GM23248 (cell line): Measurements from ENCODE around the gene MLF2.

Source experiments
- EZH2 ChIP-seq: fragments of 200-600 bp; sonication (generic); IDR thresholded peaks from 2 replicates; pipeline ENCODE4 v1.6.1; 2018; ENCODE audit warnings: antibody characterized with exemption, mild to moderate bottlenecking; ENCODE audit not compliant: insufficient read depth, poor library complexity, severe bottlenecking
- EZH2phosphoT487 ChIP-seq: fragments of 200-600 bp; sonication (generic); IDR thresholded peaks from 2 replicates; pipeline ENCODE4 v1.6.1; 2018; ENCODE audit warnings: antibody characterized with exemption, moderate library complexity, mild to moderate bottlenecking, low read depth; ENCODE audit not compliant: insufficient read depth

- TF ChIP-seq EZH2 (no peak), EZH2phosphoT487 (no peak)
These were observed at the start of gene MLF2 for GRCh38 chr12:6752921-6753771.
